Liver (tissue), 9 donors: ENCODE measurements around the gene MYLK3. TPM values are rescaled to one million over a fixed set of nuclear protein-coding genes. Genes with fewer than 3 reads are reported as not detected.
A peak's percentile ranks its signal among the peaks of the same experiment; 100 is the strongest.

Source experiments
- DNase-seq: peaks from one replicate; pipeline ENCODE4 v3.0.0-alpha.2; 2017; ENCODE audit warnings: low spot score
- H3K27ac ChIP-seq, 2 donors: one replicate each; pipeline ENCODE4 v1.7.0; 2013; ENCODE audit warnings: inconsistent platforms in 2 of 2, low read length in 2 of 2, control low read depth in 1 of 2, low read depth in 1 of 2, mild to moderate bottlenecking in 1 of 2
- H3K27me3 ChIP-seq, 4 donors: one replicate each; pipeline versions ENCODE4 v1.6.1 to v1.7.0; 2013; ENCODE audit warnings: low read length in 3 of 4, inconsistent platforms in 1 of 4, mild to moderate bottlenecking in 1 of 4, moderate library complexity in 1 of 4; ENCODE audit not compliant: control insufficient read depth in 4 of 4, insufficient read depth in 4 of 4
- H3K36me3 ChIP-seq, 4 donors: one replicate each; pipeline versions ENCODE4 v1.6.1 to v1.7.0; 2013; ENCODE audit warnings: low read length in 3 of 4, mild to moderate bottlenecking in 3 of 4, low read depth in 1 of 4, moderate library complexity in 1 of 4; ENCODE audit not compliant: control insufficient read depth in 4 of 4, insufficient read depth in 3 of 4
- H3K4me1 ChIP-seq, 4 donors: one replicate each; pipeline versions ENCODE4 v1.6.1 to v1.7.0; 2013; ENCODE audit warnings: low read length in 3 of 4, mild to moderate bottlenecking in 3 of 4, moderate library complexity in 1 of 4; ENCODE audit not compliant: control insufficient read depth in 4 of 4, insufficient read depth in 4 of 4
- H3K4me3 ChIP-seq, 3 donors: one replicate each; pipeline versions ENCODE4 v1.6.1 to v1.7.0; 2013; ENCODE audit warnings: low read length in 3 of 3, control low read depth in 1 of 3, low read depth in 1 of 3, mild to moderate bottlenecking in 1 of 3
- H3K9ac ChIP-seq, 2 donors: one replicate each; pipeline ENCODE4 v1.7.0; 2013; ENCODE audit warnings: low read length in 2 of 2, mild to moderate bottlenecking in 2 of 2, moderate library complexity in 2 of 2, control low read depth in 1 of 2, low read depth in 1 of 2
- H3K9me3 ChIP-seq, 4 donors: one replicate each; pipeline versions ENCODE4 v1.6.1 to v1.7.0; 2013; ENCODE audit warnings: low read length in 3 of 4; ENCODE audit not compliant: control insufficient read depth in 4 of 4
- CTCF ChIP-seq: fragments of 150-350 bp; IDR thresholded peaks from 2 replicates; pipeline ENCODE4 v1.5.1; 2017; ENCODE audit warnings: improper control_type of control experiment, low read depth, low read length; ENCODE audit not compliant: missing input control
- FOXA1 ChIP-seq: IDR thresholded peaks from 2 replicates; pipeline ENCODE4 v1.6.1; 2016; ENCODE audit warnings: antibody characterized with exemption
- FOXA2 ChIP-seq: IDR thresholded peaks from 2 replicates; pipeline ENCODE4 v1.6.1; 2016; ENCODE audit warnings: antibody characterized with exemption
- GABPA ChIP-seq, 2 donors: IDR thresholded peaks in 1 of 2; conservative IDR thresholded peaks in 1 of 2; 2 replicates each; pipeline ENCODE4 v1.6.1; 2016; ENCODE audit warnings: antibody characterized with exemption in 2 of 2, mild to moderate bottlenecking in 1 of 2, moderate library complexity in 1 of 2
- JUND ChIP-seq, 2 donors: IDR thresholded peaks; 2 replicates each; pipeline ENCODE4 v1.6.1; 2016; ENCODE audit warnings: antibody characterized with exemption in 2 of 2
- MAX ChIP-seq: IDR thresholded peaks from 2 replicates; pipeline ENCODE4 v1.6.1; 2016; ENCODE audit warnings: antibody characterized with exemption
- NR2F2 ChIP-seq: IDR thresholded peaks from 2 replicates; pipeline ENCODE4 v1.6.1; 2016; ENCODE audit warnings: antibody characterized with exemption
- RXRA ChIP-seq, 2 donors: IDR thresholded peaks; 2 replicates each; pipeline ENCODE4 v1.6.1; 2017 to 2018; ENCODE audit warnings: antibody characterized with exemption in 2 of 2, mild to moderate bottlenecking in 1 of 2
- SP1 ChIP-seq: IDR thresholded peaks from 2 replicates; pipeline ENCODE4 v1.6.1; 2018; ENCODE audit warnings: antibody characterized with exemption, mild to moderate bottlenecking
- TAF1 ChIP-seq: conservative IDR thresholded peaks from 2 replicates; pipeline ENCODE4 v1.6.1; 2016; ENCODE audit warnings: antibody characterized with exemption, mild to moderate bottlenecking
- WGBS: extraction: QIAGEN DNeasy Blood & Tissue Kit; methylation state at CpG from one replicate; pipeline ENCODE4 v1.1.7; 2013; 5-methylcytosine and 5-hydroxymethylcytosine counted together
- polyA plus RNA-seq, 2 donors: library from polyadenylated mRNA; stranded (reverse) in 1 of 2; unstranded in 1 of 2; fragments of 200-250 nt in 1 of 2; fragments of >200 nt in 1 of 2; fragmentation: Nextera tagmentation in 1 of 2; extraction: Ambion mirVana in 1 of 2; gene quantifications; one replicate each; pipeline versions ENCODE4 v1.2.1 to v1.2.3, GENCODE V29; 2013 to 2015
- total RNA-seq, 2 donors: library from RNA; depleted of rRNA; stranded (reverse); fragments of >200 nt; gene quantifications; one replicate each; pipeline ENCODE4 v1.2.3, GENCODE V29; 2014
- TF ChIP-seq, protein P1 (sequence below): IDR thresholded peaks from 2 replicates; pipeline ENCODE4 v1.6.1; 2016; ENCODE audit warnings: antibody characterized with exemption
- TF ChIP-seq, protein P2 (sequence below): IDR thresholded peaks from 2 replicates; pipeline ENCODE4 v1.6.1; 2016; ENCODE audit warnings: antibody characterized with exemption, mild to moderate bottlenecking
- donor health status: healthy.
- donor health status: healthy.
- donor health status: healthy.
- donor health status: healthy.
- donor health status: healthy.

The MYLK3 gene
- total and polyA plus RNA-seq, 4 donors, result 0.01 to 1.1 (median 0.23) TPM

- DNase-seq, result no peak
- Histone ChIP-seq H3K4me3 (peak overlapping the region in 1 of 3 donors; percentile 49), H3K27ac (no peak overlapping the region), H3K27me3 (no peaks in the 10 kb centered on the region), H3K9me3 (peaks cover 0 to 3% (median 1%) of the 10 kb centered on the region in 4 donors), H3K9ac (no peak overlapping the region), H3K4me1 (peaks cover 0 to 10% (median 0%) of the 10 kb centered on the region in 4 donors), H3K36me3 (no peaks in the 10 kb centered on the region)
- no peak for TF ChIP-seq FOXA1
- TF ChIP-seq, protein P1, sequence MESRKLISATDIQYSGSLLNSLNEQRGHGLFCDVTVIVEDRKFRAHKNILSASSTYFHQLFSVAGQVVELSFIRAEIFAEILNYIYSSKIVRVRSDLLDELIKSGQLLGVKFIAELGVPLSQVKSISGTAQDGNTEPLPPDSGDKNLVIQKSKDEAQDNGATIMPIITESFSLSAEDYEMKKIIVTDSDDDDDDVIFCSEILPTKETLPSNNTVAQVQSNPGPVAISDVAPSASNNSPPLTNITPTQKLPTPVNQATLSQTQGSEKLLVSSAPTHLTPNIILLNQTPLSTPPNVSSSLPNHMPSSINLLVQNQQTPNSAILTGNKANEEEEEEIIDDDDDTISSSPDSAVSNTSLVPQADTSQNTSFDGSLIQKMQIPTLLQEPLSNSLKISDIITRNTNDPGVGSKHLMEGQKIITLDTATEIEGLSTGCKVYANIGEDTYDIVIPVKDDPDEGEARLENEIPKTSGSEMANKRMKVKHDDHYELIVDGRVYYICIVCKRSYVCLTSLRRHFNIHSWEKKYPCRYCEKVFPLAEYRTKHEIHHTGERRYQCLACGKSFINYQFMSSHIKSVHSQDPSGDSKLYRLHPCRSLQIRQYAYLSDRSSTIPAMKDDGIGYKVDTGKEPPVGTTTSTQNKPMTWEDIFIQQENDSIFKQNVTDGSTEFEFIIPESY, result no peak
- TF ChIP-seq NR2F2, result no peak
- no peak for TF ChIP-seq GABPA (IDR thresholded peaks at IDR 0.05 in 1 of 2, conservative IDR thresholded peaks at IDR 0.05 in 1 of 2)
- TF ChIP-seq, protein P2, sequence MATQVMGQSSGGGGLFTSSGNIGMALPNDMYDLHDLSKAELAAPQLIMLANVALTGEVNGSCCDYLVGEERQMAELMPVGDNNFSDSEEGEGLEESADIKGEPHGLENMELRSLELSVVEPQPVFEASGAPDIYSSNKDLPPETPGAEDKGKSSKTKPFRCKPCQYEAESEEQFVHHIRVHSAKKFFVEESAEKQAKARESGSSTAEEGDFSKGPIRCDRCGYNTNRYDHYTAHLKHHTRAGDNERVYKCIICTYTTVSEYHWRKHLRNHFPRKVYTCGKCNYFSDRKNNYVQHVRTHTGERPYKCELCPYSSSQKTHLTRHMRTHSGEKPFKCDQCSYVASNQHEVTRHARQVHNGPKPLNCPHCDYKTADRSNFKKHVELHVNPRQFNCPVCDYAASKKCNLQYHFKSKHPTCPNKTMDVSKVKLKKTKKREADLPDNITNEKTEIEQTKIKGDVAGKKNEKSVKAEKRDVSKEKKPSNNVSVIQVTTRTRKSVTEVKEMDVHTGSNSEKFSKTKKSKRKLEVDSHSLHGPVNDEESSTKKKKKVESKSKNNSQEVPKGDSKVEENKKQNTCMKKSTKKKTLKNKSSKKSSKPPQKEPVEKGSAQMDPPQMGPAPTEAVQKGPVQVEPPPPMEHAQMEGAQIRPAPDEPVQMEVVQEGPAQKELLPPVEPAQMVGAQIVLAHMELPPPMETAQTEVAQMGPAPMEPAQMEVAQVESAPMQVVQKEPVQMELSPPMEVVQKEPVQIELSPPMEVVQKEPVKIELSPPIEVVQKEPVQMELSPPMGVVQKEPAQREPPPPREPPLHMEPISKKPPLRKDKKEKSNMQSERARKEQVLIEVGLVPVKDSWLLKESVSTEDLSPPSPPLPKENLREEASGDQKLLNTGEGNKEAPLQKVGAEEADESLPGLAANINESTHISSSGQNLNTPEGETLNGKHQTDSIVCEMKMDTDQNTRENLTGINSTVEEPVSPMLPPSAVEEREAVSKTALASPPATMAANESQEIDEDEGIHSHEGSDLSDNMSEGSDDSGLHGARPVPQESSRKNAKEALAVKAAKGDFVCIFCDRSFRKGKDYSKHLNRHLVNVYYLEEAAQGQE, result no peak
- no peak for TF ChIP-seq SP1
- no peak for TF ChIP-seq JUND (IDR thresholded peaks at IDR 0.05)
- no peak for TF ChIP-seq CTCF
- no peak for TF ChIP-seq FOXA2
- WGBS, result 86% methylated on average over 8 of the region's 8 CpGs
Observed at GRCh38 chr16:46790599-46791270, 42.6 kb upstream of the MYLK3 start.

DNA sequence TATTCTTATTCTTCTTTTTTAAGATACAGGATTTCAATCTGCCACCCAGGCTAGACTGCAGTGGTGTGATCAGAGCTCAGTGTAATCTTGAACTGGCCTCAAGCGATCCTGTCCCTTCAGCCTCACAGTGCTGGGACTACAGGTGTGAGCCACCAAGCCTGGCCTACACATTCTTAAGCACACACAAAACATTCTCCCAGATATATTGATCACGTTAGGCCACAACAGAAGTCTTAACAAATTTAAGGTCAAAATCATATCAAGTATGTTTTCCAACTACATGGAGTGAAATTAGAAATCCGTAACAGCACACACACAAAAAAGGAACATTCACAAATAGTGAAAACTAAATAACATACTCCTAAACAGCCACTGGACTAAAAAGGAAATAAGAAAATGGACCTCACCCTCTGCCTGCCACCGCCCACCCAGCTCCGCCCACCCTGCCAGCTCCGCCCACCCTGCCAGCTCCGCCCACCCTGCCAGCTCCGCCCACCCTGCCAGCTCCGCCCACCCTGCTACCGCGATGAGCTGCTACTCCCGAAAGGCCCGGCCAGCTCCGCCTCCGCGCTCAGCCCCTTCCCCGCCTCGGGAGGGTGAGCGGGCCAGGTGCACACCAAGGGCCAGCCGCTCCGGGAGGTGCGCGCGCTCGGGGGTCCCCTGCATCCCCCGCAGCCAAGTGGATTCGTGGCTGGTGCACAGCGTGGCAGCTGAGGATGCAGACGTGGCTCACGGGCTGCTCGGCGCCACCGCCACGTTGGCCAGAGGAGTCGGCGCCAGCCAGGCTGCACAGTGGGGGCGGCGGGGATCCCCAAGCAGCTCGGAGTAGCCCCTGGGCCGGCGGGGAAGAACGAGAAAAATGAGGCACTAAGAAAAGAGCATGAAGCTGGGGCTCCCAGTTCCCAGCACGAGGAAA, 41.6 kb upstream of the MYLK3 start:
- H3K4me3 ChIP-seq, result peak overlapping the region; percentile 49 to 76 (median 68)
- peaks cover 0 to 10% (median 0%) of the 10 kb centered on the region in 4 donors for H3K4me1 ChIP-seq
- H3K36me3 ChIP-seq, result no peaks in the 10 kb centered on the region
- peak; percentile 85 for DNase-seq
- 12% methylated on average over 43 of the region's 43 CpGs for WGBS
- peak overlapping the region in 1 of 2 donors; percentile 20 for H3K27ac ChIP-seq
- H3K9ac ChIP-seq, result no peak overlapping the region
- H3K9me3 ChIP-seq, result peaks cover 0 to 2% (median under 1%) of the 10 kb centered on the region in 4 donors
- H3K27me3 ChIP-seq, result no peaks in the 10 kb centered on the region
- TF ChIP-seq, protein P2, result peak; percentile 15
- TF ChIP-seq RXRA (IDR thresholded peaks at IDR 0.05) (no peak), CTCF (no peak), NR2F2 (no peak), SP1 (peak; percentile 59), JUND (IDR thresholded peaks at IDR 0.05) (no peak), FOXA2 (no peak), TAF1 (no peak), MAX (no peak)
